Germinal center (tissue), 1 donor: Measurements from ENCODE around the gene MTMR12.
A peak's percentile ranks its signal among the peaks of the same experiment; 100 is the strongest.

Experiments used
- DNase-seq: peaks from one replicate; pipeline ENCODE4 v3.0.0; 2012; ENCODE audit warnings: mixed read lengths, low spot score

MTMR12 gene

GRCh38 chr5:32274548-32275395 is 38.0 kb downstream of the MTMR12 start:
- DNase-seq, result no peak

- DNase-seq, result no peak
Measured at GRCh38 chr5:32273821-32274220, 38.9 kb downstream of the MTMR12 start.

- DNase-seq, result no peak
Measured at GRCh38 chr5:32272746-32273145, 40.0 kb downstream of the MTMR12 start.

- no peak for DNase-seq
Measured at GRCh38 chr5:32270946-32271345, 41.8 kb downstream of the MTMR12 start.

GRCh38 chr5:32270178-32270577 is 42.6 kb downstream of the MTMR12 start:
- no peak for DNase-seq

GRCh38 chr5:32265902-32266301 is 46.8 kb downstream of the MTMR12 start:
- DNase-seq, result no peak

- no peak for DNase-seq
Measured at GRCh38 chr5:32264957-32265572, 47.7 kb downstream of the MTMR12 start.

- no peak for DNase-seq
Measured at GRCh38 chr5:32263684-32264083, 49.1 kb downstream of the MTMR12 start.

GRCh38 chr5:32261198-32261597 is 51.5 kb downstream of the MTMR12 start:
- peak; percentile 23 for DNase-seq

GRCh38 chr5:32259033-32259432 is 53.7 kb downstream of the MTMR12 start:
- DNase-seq, result no peak

GRCh38 chr5:32258424-32258823 is 54.3 kb downstream of the MTMR12 start:
- DNase-seq, result no peak

GRCh38 chr5:32255540-32255900 is 57.2 kb downstream of the MTMR12 start:
- no peak for DNase-seq

- no peak for DNase-seq
Measured at GRCh38 chr5:32254881-32255539, 57.7 kb downstream of the MTMR12 start.

- DNase-seq, result no peak
Measured at GRCh38 chr5:32251871-32252458, 60.8 kb downstream of the MTMR12 start.

- no peak for DNase-seq
Measured at GRCh38 chr5:32249668-32250067, 63.1 kb downstream of the MTMR12 start.

GRCh38 chr5:32245742-32246141 is 67.0 kb downstream of the MTMR12 start:
- DNase-seq, result no peak

GRCh38 chr5:32244017-32244416 is 68.7 kb downstream of the MTMR12 start:
- DNase-seq, result no peak

GRCh38 chr5:32241034-32241783 is 71.5 kb downstream of the MTMR12 start:
- no peak for DNase-seq

- no peak for DNase-seq
Measured at GRCh38 chr5:32239385-32239784, 73.4 kb downstream of the MTMR12 start.

- no peak for DNase-seq
Measured at GRCh38 chr5:32233696-32234447, 78.9 kb downstream of the MTMR12 start.

- no peak for DNase-seq
Measured at GRCh38 chr5:32233220-32233695, 79.5 kb downstream of the MTMR12 start.
